NCI-H1930 (cell line): ENCODE measurements around the gene ZRSR2.

Experiments
- DNase-seq, 2 experiments: peaks; one replicate each; lab custom pipeline; 2025; lab: John Stamatoyannopoulos, UW

ZRSR2 gene

GRCh38 chrX:15854080-15854655, 63.9 kb downstream of the ZRSR2 start:
- DNase-seq: peak; percentile 2 to 40

DNA sequence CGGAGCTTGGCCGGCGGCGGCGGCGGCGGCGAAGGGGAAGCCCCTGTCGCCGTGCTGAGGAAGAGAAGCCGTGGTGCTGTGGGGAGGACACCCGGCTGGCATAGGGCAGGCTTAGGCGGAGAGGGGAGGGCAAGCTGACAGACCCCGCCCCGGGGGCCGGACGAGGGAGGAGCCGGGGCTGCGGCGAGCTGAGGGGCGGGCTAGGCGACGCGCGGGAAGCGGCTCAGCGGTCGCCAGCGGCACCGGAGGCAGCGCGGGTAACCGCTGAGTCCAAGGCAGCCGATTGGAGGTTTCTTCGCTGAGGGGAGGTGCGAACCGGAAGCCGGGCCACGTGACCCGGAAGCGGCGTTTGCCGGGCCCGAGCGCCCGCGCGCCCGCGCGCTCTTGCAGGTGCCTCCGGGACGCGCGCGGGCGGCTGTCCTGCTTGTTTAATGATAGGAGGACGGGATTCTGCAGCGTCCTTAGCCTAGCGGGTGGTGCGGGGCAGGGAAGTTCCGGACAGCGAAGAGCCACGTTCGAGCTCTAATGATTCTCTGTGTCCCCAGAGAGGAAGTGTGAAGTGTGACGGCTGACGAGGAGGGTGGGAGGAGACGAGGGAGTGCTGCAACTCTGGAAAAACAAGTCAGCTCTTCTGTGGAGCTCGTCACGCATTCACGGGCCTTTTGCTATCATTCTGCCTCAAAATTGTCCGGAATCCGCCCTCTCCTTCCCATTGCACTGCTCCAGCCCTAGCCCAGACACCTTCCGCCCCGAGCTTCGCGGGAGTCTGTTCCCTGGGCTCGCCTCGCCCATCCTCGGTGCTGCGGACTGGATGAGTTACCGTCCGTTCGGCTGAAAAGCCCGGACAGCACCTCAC, 64.7 kb downstream of the ZRSR2 start, which contains the start of gene AP1S2:
AP1S2 (minus strand) TSS at position 102 of the 856 bp plus-strand sequence. CDS start 2,289 bp downstream, outside the sequence.
- peak; percentile 79 to 84 for DNase-seq

DNA sequence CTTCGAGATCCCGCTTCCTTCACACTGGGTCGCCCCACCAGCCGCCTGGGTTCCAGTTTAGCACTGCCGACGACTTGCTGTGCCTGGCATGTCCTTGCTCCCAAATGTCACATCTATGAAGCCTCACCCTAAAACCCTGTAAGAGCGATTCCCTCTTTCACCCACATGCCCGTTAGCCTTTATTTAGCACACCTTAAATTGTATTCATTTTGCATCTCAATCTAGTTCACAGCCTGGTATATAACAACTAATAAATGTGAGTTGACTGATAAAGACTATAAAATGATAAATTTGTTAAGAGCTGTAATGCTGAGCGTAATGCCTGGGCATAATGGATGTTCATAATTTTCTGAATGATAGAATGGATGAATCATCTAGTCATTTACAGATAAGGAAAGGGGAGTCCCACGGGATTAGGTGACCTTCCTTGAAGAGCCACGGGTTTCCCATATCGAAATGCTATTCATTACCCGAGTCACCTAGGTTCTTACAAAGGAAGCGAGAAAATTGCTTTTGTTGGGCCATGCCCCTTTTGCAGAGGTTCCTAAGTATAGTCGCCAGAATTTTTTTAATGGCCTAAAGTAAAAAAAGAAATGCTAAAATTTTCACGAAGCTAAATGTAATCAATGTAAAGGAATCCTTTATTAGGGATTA, 65.4 kb downstream of the ZRSR2 start:
- DNase-seq: no peak

DNA sequence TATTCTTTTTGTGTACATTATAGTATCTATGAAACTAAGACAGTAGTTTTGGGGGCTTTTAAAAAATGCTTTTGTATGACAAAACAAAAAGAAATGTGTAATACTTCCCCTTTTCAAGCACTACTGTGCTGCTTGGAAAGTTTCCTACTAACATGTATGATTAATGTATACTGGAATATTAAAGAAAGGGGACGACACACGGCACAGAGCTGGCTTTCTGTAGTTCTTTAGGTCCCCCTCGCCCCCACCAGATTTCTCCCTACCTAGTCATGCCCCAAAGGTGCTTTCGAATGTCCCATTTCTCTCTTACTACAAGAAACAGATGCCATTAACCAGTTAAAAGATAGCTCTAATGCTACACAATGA, 65.9 kb downstream of the ZRSR2 start:
- DNase-seq: no peak

DNA sequence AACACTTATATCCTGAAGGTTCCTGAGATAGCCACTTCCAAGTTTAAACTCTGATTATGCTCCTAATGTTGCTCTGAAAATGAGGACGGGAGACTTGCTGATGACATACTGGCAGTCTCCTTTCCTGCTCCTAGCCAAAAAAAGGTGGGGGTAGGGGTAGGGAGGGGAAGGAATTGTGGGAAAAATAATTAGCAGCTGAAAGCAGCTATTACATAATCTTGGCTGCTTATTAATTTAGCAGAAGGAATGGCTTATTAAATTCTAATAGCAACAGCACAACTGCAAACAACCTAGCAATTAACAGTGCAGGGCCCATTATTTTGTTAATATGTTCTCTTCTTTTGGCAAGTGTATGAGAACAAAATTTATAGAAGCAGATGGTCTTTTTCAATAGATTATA, 66.4 kb downstream of the ZRSR2 start:
- DNase-seq: no peak

DNA sequence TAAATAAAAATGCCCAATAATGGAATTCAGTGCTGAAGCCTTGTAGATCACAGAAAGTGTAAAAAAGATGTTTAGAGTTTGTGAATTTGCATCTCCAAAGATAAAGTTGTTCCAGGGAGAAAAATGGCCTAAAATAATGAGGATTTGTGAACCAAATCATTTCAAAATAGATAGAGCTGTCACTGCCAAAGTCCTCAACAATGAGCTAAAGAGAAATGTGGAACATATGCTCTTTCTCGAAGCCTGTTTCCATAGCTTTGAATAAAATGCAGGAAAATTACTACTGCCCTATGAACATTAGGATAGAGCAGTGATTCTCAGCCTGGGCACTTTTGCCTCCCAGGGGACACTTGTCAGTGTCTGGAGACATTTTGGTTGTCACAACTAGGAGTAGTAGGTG, 67.8 kb downstream of the ZRSR2 start:
- no peak for DNase-seq

DNA sequence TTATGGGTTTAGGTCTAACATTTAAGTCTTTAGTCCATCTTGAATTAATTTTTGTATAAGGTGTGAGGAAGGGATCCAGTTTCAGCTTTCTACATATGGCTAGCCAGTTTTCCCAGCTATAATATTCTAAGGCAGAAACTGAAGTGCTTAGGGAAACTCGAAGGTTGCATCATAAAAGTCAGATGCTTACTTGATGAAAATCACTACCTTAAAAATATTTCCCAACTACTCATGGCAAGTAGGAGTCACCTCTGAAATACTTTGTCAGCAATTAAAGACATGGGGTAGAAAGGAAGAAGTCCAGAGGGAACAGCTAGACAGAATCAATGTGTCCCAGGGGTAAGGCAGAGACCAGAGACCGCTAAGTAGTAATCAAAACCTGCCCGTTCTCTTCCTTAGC, 70.6 kb downstream of the ZRSR2 start:
- no peak for DNase-seq

GRCh38 chrX:15864023-15864422, 73.7 kb downstream of the ZRSR2 start:
- DNase-seq: no peak

GRCh38 chrX:15864629-15865028, 74.3 kb downstream of the ZRSR2 start:
- no peak for DNase-seq

DNA sequence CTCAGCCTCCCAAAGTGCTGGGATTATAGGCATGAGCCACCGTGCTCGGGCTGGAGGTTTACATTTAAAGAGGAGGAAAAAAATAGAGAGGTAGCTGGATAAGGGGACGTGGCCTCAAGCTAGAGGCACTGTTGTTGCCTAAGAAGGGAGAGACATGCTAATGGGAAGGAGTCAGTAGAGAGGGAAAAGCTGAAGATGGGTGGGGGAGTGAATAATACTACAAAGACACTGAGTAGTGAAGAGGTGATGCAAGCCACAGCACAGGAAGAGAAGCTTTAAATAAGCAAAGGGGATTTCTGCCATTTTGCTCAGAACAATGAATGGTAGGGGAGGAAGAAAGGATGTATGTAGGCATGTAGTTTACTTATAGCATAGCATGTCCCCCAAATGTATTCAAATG, 75.9 kb downstream of the ZRSR2 start:
- no peak for DNase-seq

DNA sequence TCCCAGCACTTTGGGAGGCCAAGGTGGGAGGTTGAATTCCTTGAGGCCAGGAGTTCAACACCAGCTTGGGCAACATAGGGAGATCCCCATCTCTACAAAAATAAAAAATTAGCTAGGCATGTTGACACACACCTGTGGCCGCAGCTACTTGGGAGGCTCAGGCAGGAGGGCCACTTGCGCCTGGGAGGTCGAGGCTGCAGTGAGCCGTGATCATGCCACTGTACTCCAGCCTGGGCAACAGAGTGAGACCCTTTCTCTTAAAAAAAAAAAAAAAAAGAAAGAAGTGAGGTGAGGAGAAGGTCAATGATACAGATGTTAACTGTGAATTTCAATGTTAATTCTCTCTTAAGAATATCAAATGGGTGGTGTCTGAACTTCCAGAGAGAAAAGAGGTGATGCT, 79.4 kb downstream of the ZRSR2 start:
- DNase-seq: no peak

- no peak for DNase-seq
Measured at GRCh38 chrX:15870310-15870709, 80.0 kb downstream of the ZRSR2 start.
